Measurements from ENCODE around the gene AARS2.

DNA sequence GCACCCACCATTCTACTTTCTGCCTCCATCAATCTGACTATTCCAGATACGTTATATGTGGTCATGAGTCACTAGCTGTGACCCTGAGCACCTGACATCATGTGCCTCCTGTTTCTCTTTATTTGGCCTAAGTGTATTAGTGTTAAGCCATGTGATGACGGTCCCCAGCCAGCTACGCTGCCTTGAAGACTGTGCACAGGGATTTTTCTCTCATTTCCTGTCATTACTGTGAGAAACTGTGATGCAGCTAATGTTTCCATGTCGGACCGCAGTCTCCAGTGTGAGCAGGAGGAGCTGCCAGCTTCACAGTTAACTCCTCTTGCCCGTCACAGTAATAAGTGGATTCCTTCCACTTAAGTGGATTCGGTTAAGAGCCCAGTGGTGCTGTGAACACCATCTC, 19.4 kb upstream of the AARS2 start:
- TF ChIP-seq, protein P1, sequence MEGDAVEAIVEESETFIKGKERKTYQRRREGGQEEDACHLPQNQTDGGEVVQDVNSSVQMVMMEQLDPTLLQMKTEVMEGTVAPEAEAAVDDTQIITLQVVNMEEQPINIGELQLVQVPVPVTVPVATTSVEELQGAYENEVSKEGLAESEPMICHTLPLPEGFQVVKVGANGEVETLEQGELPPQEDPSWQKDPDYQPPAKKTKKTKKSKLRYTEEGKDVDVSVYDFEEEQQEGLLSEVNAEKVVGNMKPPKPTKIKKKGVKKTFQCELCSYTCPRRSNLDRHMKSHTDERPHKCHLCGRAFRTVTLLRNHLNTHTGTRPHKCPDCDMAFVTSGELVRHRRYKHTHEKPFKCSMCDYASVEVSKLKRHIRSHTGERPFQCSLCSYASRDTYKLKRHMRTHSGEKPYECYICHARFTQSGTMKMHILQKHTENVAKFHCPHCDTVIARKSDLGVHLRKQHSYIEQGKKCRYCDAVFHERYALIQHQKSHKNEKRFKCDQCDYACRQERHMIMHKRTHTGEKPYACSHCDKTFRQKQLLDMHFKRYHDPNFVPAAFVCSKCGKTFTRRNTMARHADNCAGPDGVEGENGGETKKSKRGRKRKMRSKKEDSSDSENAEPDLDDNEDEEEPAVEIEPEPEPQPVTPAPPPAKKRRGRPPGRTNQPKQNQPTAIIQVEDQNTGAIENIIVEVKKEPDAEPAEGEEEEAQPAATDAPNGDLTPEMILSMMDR (IDR thresholded peaks at IDR 0.05; ENCODE audit: low read depth, low read length, poor library complexity, severe bottlenecking): no peak
- no peak for TF ChIP-seq EZH2phosphoT487 (IDR thresholded peaks at IDR 0.05; ENCODE audit: borderline replicate concordance, low read length)
